UCSD-AML1 (cell line): ENCODE results near the gene LBP.
"Not testable (repeated sequence)": the region's sequence is repeated elsewhere in the genome, so short reads cannot be mapped to it uniquely, and the experiment has no call there.

Source experiments
- DNase-seq: peaks from one replicate; lab custom pipeline; 2025; ENCODE audit not compliant: unreplicated experiment; lab: John Stamatoyannopoulos, UW

Gene LBP

GRCh38 chr20:38346741-38347140 is 459 bp downstream of the LBP start:
- DNase-seq: no peak

DNA sequence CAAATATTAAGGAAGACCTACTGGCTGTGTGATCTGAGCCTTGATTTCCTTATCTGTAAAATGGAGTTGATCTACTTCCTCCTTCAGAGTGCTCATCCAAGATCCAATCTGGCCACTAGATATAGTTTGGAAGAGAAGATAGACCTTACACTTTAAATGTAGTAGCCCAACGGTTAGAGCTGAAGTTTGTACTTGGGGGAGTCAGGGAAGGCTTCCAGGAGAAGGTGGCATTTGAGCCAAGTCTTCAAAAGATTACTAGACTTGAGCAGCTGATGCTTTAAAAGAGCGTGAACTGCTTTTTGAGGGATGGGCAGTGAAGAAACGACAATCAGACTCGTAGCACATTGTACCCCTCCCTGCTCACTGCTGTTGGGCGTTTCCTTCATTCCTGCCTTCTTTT is 3.6 kb downstream of the LBP start:
- no peak for DNase-seq

DNA sequence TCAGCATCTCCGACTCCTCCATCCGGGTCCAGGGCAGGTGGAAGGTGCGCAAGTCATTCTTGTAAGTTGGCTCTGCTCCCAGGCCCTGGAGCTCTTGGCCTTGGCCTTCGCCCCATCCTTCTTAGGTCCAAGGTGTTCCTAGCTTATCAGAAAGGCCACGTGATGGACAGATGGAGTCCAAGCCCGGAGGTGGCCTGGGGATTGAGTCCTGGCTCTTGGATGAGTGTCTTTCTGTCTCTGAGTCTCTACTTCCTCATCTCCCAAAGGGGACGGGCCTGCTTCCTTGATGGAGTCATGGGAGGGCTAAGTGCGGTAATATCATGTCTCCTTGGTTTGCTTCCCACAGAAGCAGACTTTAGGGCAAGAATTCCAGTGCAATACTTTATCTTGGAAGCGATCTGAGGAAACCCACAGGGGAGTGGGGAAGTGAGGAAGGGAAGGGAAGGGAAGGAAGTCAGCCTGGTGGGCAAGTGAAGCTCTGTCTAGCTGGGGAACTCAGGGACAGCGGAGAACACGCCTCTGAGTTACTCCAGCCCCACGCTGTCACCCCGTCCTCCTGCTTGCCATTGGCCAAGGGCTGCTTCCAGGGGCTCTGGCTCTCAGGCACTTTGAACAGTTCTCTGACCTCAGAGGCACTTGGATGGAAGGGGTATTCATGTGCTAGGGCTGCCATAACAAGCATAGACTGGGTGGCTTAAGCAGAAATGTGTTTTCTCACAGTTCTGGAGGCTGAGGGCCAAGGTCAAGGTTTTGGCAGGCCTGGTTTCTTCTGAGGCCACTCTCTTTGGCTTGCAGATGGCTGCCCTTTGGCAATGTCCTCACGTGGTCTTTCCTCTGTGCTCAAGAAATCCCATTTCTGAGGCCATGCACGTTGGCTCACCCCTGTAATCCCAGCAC is 4.8 kb downstream of the LBP start:
- peak; percentile 26 for DNase-seq

DNA sequence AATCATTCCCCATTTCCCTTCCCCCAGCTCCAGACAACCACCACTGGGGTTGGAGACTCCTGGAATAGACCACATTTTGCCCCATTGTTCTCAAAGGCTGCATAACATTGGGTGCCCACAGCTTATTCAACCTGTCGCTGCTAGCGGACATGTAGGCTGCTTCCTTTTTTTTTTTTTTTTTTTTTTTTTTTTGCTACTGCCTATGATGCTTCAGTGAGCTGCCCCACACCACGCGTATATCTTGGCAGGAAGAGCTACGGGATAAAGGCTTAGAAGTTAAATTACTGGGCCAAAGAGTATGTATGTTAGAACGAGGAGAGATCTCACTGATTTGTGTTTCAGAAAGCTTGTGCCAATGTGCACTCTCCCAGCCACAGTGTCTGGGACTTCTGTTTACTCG is 7.0 kb downstream of the LBP start:
- no peak for DNase-seq

GRCh38 chr20:38354227-38354626 is 7.9 kb downstream of the LBP start:
- DNase-seq: no peak

- DNase-seq: no peak
These were observed 9.1 kb downstream of the LBP start for GRCh38 chr20:38355161-38356012.

DNA sequence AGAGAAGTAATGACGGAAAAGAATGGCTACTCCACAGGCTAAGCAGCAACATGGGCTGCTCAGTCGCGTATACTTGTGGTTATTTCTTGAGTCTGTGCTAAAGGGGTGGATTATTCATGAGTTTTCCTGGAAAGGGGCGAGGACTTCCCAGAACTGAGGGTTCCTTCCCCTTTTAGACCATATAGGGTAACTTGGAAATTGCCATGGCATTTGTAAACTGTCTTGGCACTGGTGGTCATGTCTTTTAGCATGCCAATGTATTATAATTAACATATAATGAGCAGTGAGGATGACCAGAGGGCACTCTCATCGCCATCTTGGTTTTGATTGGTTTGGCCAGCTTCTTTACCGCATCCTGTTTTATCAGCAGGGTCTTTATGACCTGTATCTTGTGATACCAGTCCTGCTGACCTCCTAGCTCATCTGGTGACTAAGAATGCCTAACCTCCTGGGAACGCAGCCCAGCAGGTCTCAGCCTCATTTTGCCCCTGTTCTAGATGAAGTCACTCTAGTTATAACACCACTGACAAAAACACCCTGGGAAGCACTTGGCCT is 11.4 kb downstream of the LBP start:
- peak; percentile 39 for DNase-seq

- no peak for DNase-seq
These were observed 12.3 kb downstream of the LBP start for GRCh38 chr20:38358556-38358955.

GRCh38 chr20:38363004-38363747 is 16.9 kb downstream of the LBP start:
- no peak for DNase-seq

- DNase-seq: no peak
These were observed 23.1 kb downstream of the LBP start for GRCh38 chr20:38369389-38369788.

- no peak for DNase-seq
These were observed 26.5 kb downstream of the LBP start for GRCh38 chr20:38372806-38373205.

- no peak for DNase-seq
These were observed 27.1 kb downstream of the LBP start for GRCh38 chr20:38373231-38373867.

DNA sequence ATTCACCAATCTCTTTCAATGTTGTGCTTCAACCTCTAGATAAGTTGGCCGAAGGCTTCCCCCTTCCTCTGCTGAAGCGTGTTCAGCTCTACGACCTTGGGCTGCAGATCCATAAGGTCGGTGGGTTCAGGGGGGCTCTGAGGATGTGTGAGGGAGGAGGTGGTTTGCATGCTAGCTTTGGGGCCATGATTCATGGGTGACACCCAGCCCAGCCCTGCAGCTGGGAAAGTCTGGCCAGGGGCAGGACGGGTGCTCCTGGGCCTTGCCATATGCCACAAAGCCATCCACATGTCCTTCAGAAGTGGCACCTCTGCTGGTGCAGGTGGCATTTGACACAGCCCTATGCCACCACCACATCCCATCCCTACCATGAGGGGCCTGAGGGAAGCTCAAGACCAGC is 27.6 kb downstream of the LBP start:
- DNase-seq: no peak

- DNase-seq: no peak
These were observed 30.9 kb downstream of the LBP start for GRCh38 chr20:38377039-38377685.

GRCh38 chr20:38377838-38378237 is 31.6 kb downstream of the LBP start:
- not testable (repeated sequence) for DNase-seq

- DNase-seq: no peak
These were observed 36.9 kb downstream of the LBP start for GRCh38 chr20:38383147-38383546.

DNA sequence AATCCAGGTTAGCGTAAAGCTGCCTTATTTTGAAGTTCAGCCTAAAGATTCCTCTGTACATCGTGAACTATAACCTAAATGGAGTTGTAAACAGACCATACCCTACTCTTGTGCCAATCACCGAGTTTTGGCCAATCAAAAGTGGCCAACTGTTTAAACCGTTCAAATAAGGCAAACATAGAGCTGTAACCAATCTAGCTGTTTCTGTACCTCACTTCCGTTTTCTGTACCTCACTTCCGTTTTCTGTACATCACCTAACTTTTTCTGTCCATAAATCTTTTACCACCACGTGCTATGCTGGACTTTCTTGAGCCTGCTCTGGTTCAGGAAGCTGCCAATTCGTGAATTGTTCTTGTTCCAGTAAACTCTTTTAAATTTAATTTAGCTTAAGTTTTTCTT is 39.7 kb downstream of the LBP start:
- DNase-seq: no peak

DNA sequence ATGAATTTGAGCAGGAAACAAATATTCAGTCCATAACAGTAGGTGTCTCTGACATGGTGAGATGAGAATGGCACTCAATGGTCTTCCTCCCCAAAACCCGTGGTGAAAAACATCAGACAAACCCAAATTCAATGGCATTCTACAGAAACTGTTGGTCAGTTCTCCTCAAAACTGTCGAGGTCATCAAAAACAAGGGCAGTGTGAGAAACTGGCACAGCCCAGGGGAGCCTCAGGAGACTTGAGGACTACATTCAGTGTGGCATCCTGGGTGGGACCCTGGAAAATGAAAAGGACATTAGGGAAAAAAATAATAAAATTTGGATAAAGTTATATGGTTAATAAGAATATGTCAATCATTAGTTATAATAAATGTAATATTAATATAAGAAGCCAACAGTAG is 40.6 kb downstream of the LBP start:
- no peak for DNase-seq

GRCh38 chr20:38387953-38388352 is 41.7 kb downstream of the LBP start:
- DNase-seq: no peak

- no peak for DNase-seq
These were observed 46.1 kb downstream of the LBP start for GRCh38 chr20:38392356-38392755.
